B cell (primary cell): ENCODE measurements around the gene TM9SF2. TPM values are rescaled to one million over a fixed set of nuclear protein-coding genes. Genes with fewer than 3 reads are reported as not detected.

ENCODE experiments used
- ATAC-seq: fragments of 200-7000 bp; cut with Tn5 transposase; one replicate; pipeline ENCODE4 v1.10.0; 2021; ENCODE audit warnings: low read depth, mild to moderate bottlenecking, moderate number of reproducible peaks, moderate library complexity
- CTCF ChIA-PET: fragments of 350-600 bp; sonication (Branson Sonifier 250); formaldehyde crosslinking; loops from one replicate; lab custom pipeline; 2021; ENCODE audit warnings: antibody characterized with exemption, inconsistent platforms; lab: Charles Lee
- POLR2A ChIA-PET: fragments of 350-600 bp; sonication (Branson Sonifier 250); formaldehyde crosslinking; loops from one replicate; lab custom pipeline; 2021; ENCODE audit warnings: antibody characterized with exemption; lab: Charles Lee
- DNase-seq: peaks from one replicate; pipeline ENCODE4 v3.0.0; 2013
- H2AFZ ChIP-seq: 2 replicates; pipeline ENCODE4 v1.6.1; 2012; ENCODE audit warnings: mild to moderate bottlenecking, low read depth, low read length; ENCODE audit not compliant: insufficient read depth, poor library complexity, severe bottlenecking
- H3K27ac ChIP-seq, 2 donors: 1 replicate in 1 of 2; 2 replicates in 1 of 2; pipeline ENCODE4 v1.5.1; 2012 to 2013; ENCODE audit warnings: low read length in 2 of 2, mild to moderate bottlenecking in 2 of 2, moderate library complexity in 1 of 2
- H3K27me3 ChIP-seq, 4 experiments: fragments of 200-600 bp in 1 of 4; sonication (generic) in 1 of 4; replicated peaks in 1 of 4; 1 replicate in 2 of 4; 2 replicates in 2 of 4; pipeline versions ENCODE4 v1.6.1 to v1.7.0; 2013 to 2016; ENCODE audit warnings: low read length in 3 of 4, mild to moderate bottlenecking in 2 of 4, mixed read lengths in 1 of 4, moderate library complexity in 1 of 4; ENCODE audit not compliant: insufficient read depth in 4 of 4, control insufficient read depth in 3 of 4; ENCODE audit errors: control extremely low read depth in 1 of 4
- H3K36me3 ChIP-seq, 2 experiments: replicated peaks in 1 of 2; 1 replicate in 1 of 2; 2 replicates in 1 of 2; pipeline versions ENCODE4 v1.6.1 to v1.7.1; 2013; ENCODE audit warnings: low read length in 1 of 2; ENCODE audit not compliant: insufficient read depth in 2 of 2, control insufficient read depth in 1 of 2; ENCODE audit errors: control extremely low read depth in 1 of 2, extremely low read depth in 1 of 2
- H3K4me1 ChIP-seq, 2 donors: fragments of 200-600 bp in 1 of 2; sonication (generic) in 1 of 2; 1 replicate in 1 of 2; 2 replicates in 1 of 2; pipeline versions ENCODE4 v1.5.1 to v1.6.1; 2013 to 2017; ENCODE audit warnings: low read length in 2 of 2; ENCODE audit not compliant: control insufficient read depth in 2 of 2, insufficient read depth in 2 of 2
- H3K4me2 ChIP-seq: replicated peaks from 2 replicates; pipeline ENCODE3; 2012; ENCODE audit warnings: mild to moderate bottlenecking, low read depth, low read length; ENCODE audit not compliant: poor library complexity, severe bottlenecking
- H3K4me3 ChIP-seq, 5 experiments: fragments of 200-600 bp in 1 of 5; sonication (generic) in 1 of 5; 1 replicate in 3 of 5; 2 replicates in 2 of 5; pipeline versions ENCODE4 v1.5.1 to v1.7.0; 2011 to 2016; ENCODE audit warnings: low read length in 4 of 5, mild to moderate bottlenecking in 4 of 5, low read depth in 2 of 5, control low read depth in 1 of 5, moderate library complexity in 1 of 5; ENCODE audit not compliant: insufficient read depth in 1 of 5; ENCODE audit errors: control extremely low read depth in 1 of 5, extremely low read depth in 1 of 5
- H3K79me2 ChIP-seq: fragments of 200-600 bp; sonication (generic); one replicate; pipeline ENCODE4 v1.6.0; 2016; ENCODE audit warnings: low read length; ENCODE audit not compliant: control insufficient read depth, insufficient read depth
- H3K9ac ChIP-seq: fragments of 200-600 bp; sonication (generic); 2 replicates; pipeline ENCODE4 v1.6.1; 2017; ENCODE audit warnings: mild to moderate bottlenecking, low read length, moderate library complexity
- H3K9me3 ChIP-seq, 3 donors: one replicate each; pipeline versions ENCODE4 v1.6.1 to v1.7.1; 2013; ENCODE audit warnings: low read length in 2 of 3; ENCODE audit not compliant: control insufficient read depth in 2 of 3, insufficient read depth in 1 of 3; ENCODE audit errors: control extremely low read depth in 1 of 3
- H4K20me1 ChIP-seq: 2 replicates; pipeline ENCODE4 v1.6.0; 2012; ENCODE audit warnings: mild to moderate bottlenecking, low read length; ENCODE audit not compliant: insufficient read depth, control insufficient read depth, poor library complexity, severe bottlenecking
- H3K27ac Mint-ChIP-seq: one replicate; pipeline ENCODE4 v1.8.0; 2021; ENCODE audit warnings: mixed read lengths
- H3K27me3 Mint-ChIP-seq: one replicate; pipeline ENCODE4 v1.8.0; 2021; ENCODE audit warnings: mixed read lengths
- H3K4me1 Mint-ChIP-seq: one replicate; pipeline ENCODE4 v1.8.0; 2021; ENCODE audit warnings: mixed read lengths
- H3K4me3 Mint-ChIP-seq: one replicate; pipeline ENCODE4 v1.8.0; 2021; ENCODE audit warnings: mixed read lengths
- H3K9me3 Mint-ChIP-seq: one replicate; pipeline ENCODE4 v1.8.0; 2022; ENCODE audit warnings: mixed read lengths; ENCODE audit not compliant: insufficient read depth
- EZH2 ChIP-seq: IDR thresholded peaks from 2 replicates; pipeline ENCODE4 v1.6.1; 2012; ENCODE audit warnings: borderline replicate concordance, low read depth, mild to moderate bottlenecking, moderate library complexity, low read length; ENCODE audit not compliant: insufficient read depth, poor library complexity, severe bottlenecking
- WGBS: methylation state at CpG from one replicate; pipeline ENCODE4 v1.1.5; 2013; ENCODE audit warnings: missing lambda C conversion rate; ENCODE audit not compliant: insufficient coverage; 5-methylcytosine and 5-hydroxymethylcytosine counted together
- intact Hi-C: fragments of 100-400 bp; cut with micrococcal nuclease; formaldehyde crosslinking; loops from one replicate; pipeline ENCODE4 v1.10.0; 2022
- polyA plus RNA-seq: library from polyadenylated mRNA; depleted of rRNA; stranded (reverse); fragments of >200 nt; gene quantifications from 2 replicates; pipeline ENCODE4 v1.2.3, GENCODE V29; 2012
- total RNA-seq, 2 donors: library from RNA; stranded (reverse); fragments of 120-200 nt in 1 of 2; gene quantifications; 1 replicate in 1 of 2; 2 replicates in 1 of 2; pipeline versions ENCODE4 v1.2.3 to v1.2.4, GENCODE V29; 2013 to 2022
- TF ChIP-seq, protein P1 (sequence below): fragments of 200-600 bp; IDR thresholded peaks from one replicate; pipeline ENCODE4 v1.8.0; 2022; ENCODE audit warnings: antibody characterized with exemption, mild to moderate bottlenecking

The TM9SF2 gene
- total and polyA plus RNA-seq, 2 donors (not counting 1 experiment from before 2014, with no cell fraction given): 20.2 to 63.6 TPM

DNA sequence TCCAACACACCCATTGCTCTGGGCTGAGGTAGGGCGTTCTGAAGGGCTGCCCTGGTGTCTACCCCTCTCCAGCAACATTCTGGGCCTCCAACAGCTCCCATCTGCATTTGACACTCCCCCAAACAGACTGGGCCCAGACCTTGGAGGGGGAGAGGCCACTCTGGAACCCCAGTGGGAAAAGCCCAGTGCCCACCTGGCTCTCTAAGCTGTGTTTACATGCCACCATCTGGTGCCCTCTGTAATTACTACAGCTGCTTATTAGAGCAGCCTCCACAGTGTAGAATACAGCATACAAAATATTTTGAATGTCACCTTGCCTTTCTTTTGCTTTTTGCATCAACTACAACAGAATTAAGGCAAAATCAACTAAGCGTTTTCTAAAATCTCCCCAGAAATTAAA, 35.8 kb upstream of the TM9SF2 start:
- peaks cover 28% of the 10 kb centered on the region for H3K4me1 Mint-ChIP-seq
- ATAC-seq (no peak), DNase-seq (no peak)
- intact Hi-C loops: no loop called here
- H3K27ac Mint-ChIP-seq: no peak overlapping the region
- peaks cover 4% of the 10 kb centered on the region for H3K27me3 Mint-ChIP-seq
- Histone ChIP-seq H3K79me2 (no peaks in the 10 kb centered on the region), H3K27ac (no peak overlapping the region), H4K20me1 (no peaks in the 10 kb centered on the region), H3K27me3 (no peaks in the 10 kb centered on the region), H2AFZ (no peak overlapping the region), H3K9me3 (no peaks in the 10 kb centered on the region), H3K36me3 (no peaks in the 10 kb centered on the region), H3K9ac (no peak overlapping the region), H3K4me3 (no peak overlapping the region), H3K4me1 (peaks cover 12 to 17% of the 10 kb centered on the region in 2 donors), H3K4me2 (no peak overlapping the region)
- ChIA-PET POLR2A (no interaction called here), CTCF (interaction anchor here (1.5 kb wide), 1 partner anchor 150 kb away, joined by 5 read pairs; no protein-coding TSS in a partner anchor)
- no peak overlapping the region for H3K4me3 Mint-ChIP-seq
- H3K9me3 Mint-ChIP-seq: no peaks in the 10 kb centered on the region
- 100% methylated on average over 1 of the region's 2 CpGs for WGBS
- no peak for TF ChIP-seq EZH2
- TF ChIP-seq, protein P1, sequence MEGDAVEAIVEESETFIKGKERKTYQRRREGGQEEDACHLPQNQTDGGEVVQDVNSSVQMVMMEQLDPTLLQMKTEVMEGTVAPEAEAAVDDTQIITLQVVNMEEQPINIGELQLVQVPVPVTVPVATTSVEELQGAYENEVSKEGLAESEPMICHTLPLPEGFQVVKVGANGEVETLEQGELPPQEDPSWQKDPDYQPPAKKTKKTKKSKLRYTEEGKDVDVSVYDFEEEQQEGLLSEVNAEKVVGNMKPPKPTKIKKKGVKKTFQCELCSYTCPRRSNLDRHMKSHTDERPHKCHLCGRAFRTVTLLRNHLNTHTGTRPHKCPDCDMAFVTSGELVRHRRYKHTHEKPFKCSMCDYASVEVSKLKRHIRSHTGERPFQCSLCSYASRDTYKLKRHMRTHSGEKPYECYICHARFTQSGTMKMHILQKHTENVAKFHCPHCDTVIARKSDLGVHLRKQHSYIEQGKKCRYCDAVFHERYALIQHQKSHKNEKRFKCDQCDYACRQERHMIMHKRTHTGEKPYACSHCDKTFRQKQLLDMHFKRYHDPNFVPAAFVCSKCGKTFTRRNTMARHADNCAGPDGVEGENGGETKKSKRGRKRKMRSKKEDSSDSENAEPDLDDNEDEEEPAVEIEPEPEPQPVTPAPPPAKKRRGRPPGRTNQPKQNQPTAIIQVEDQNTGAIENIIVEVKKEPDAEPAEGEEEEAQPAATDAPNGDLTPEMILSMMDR: no peak

DNA sequence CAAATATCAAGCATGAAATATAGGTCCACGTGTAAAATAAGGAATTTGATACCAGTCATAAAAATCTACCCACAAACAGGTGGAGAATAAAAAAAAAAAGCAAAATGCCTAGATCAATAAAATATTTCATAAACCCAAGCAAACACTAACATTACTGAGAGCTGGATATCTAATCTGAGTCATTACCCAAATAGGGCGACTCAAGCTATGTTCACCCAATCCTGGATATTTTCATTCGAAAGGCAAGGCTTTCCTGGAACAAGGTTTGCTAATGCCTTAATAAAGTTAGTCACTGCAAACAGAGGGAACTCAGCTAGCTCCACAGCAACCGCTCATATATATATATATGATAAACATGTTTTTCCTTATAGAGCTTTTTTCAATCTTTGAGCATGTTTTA, 33.5 kb upstream of the TM9SF2 start:
- no peak overlapping the region for H2AFZ ChIP-seq
- Mint-ChIP-seq H3K27me3 (peaks cover 4% of the 10 kb centered on the region), H3K9me3 (no peaks in the 10 kb centered on the region), H3K27ac (no peak overlapping the region), H3K4me3 (no peak overlapping the region), H3K4me1 (peaks cover 19% of the 10 kb centered on the region)
- no peak overlapping the region for H3K27ac ChIP-seq
- intact Hi-C loops: no loop called here
- ATAC-seq (no peak), DNase-seq (no peak)
- POLR2A ChIA-PET: no interaction called here
- 100% methylated on average over 2 of the region's 4 CpGs for WGBS
- H3K27me3 ChIP-seq: no peaks in the 10 kb centered on the region
- no peaks in the 10 kb centered on the region for H3K9me3 ChIP-seq
- TF ChIP-seq EZH2: no peak
- TF ChIP-seq, protein P1: no peak
- no peak overlapping the region for H3K4me2 ChIP-seq
- H4K20me1 ChIP-seq: no peaks in the 10 kb centered on the region
- H3K4me3 ChIP-seq: no peak overlapping the region
- H3K4me1 ChIP-seq: peaks cover 12 to 14% of the 10 kb centered on the region in 2 donors
- no peak overlapping the region for H3K9ac ChIP-seq
- CTCF ChIA-PET: interaction anchor here (1.0 to 1.4 kb wide), 2 partner anchors 24 to 35 kb away, joined by 3 to 7 read pairs; no protein-coding TSS in a partner anchor
- H3K36me3 ChIP-seq: no peaks in the 10 kb centered on the region
- H3K79me2 ChIP-seq: no peaks in the 10 kb centered on the region
